H1 (cell line): Measurements from ENCODE around the gene NDUFS7. TPM values are rescaled to one million over a fixed set of nuclear protein-coding genes. Genes with fewer than 3 reads are reported as not detected.

Source experiments
- CHD2 ChIP-seq: IDR thresholded peaks from 2 replicates; pipeline ENCODE4 v1.6.1; 2012; ENCODE audit warnings: low read length, improper control_type of control experiment
- HDAC6 ChIP-seq: IDR thresholded peaks from one replicate; pipeline ENCODE4 v1.7.1; 2012; ENCODE audit warnings: low read depth, mild to moderate bottlenecking, inconsistent platforms, low read length, moderate library complexity
- TEAD4 ChIP-seq: IDR thresholded peaks from 2 replicates; pipeline ENCODE4 v1.6.1; 2012; ENCODE audit warnings: low read depth, low read length, inconsistent platforms, mixed read lengths
- polyA plus RNA-seq, 7 experiments: library from polyadenylated mRNA; depleted of rRNA in 3 of 7; stranded (reverse) in 5 of 7; unstranded in 2 of 7; fragments of >200 nt in 5 of 7; fragments of 200-250 nt in 2 of 7; gene quantifications; 1 replicate in 5 of 7; 2 replicates in 1 of 7; 4 replicates in 1 of 7; pipeline versions ENCODE4 v1.2.1 to v1.2.3, GENCODE V29; 2011 to 2013; ENCODE audit warnings: missing spikeins in 2 of 7, mixed read lengths in 2 of 7
- total RNA-seq: library from RNA; stranded (reverse); fragmentation: NEBNext Ultra II Directional; extraction: Animal tissue kit (Norgen Biotek cat#: 25700); gene quantifications from 2 replicates; pipeline ENCODE4 v1.2.1, GENCODE V29; 2021

NDUFS7 gene
- total and polyA plus RNA-seq, 2 of the 8 experiments (the other 6 are each of a cell fraction or from before 2014, with no cell fraction given) = 78.1 to 309 TPM

DNA sequence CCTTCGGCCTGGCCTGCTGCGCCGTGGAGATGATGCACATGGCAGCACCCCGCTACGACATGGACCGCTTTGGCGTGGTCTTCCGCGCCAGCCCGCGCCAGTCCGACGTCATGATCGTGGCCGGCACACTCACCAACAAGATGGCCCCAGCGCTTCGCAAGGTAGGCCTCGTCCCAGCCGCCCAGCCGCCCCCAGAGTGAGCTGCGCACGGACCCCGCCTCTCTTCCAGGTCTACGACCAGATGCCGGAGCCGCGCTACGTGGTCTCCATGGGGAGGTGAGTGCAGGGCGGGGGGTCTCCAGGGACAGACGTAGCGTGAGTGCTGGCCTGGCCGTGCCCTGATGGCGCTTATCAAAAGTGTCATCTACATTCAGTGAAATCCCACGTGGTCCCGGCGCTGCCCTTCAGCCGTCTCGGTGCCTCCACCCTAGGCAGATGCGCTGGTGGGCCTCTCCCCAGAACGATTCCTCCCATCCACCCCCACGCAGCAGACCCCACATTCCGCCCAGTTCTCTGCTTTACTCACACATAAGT lies 7.2 kb downstream of the NDUFS7 start (continued):
- no peak for TF ChIP-seq TEAD4
- TF ChIP-seq CHD2 = no peak
- no peak for TF ChIP-seq HDAC6
